Endothelial cell (in vitro differentiated cells): Measurements from ENCODE around the gene MYLK. TPM values are rescaled to one million over a fixed set of nuclear protein-coding genes. Genes with fewer than 3 reads are reported as not detected.
A peak's percentile ranks its signal among the peaks of the same experiment; 100 is the strongest.
"Not testable (repeated sequence)": the region's sequence is repeated elsewhere in the genome, so short reads cannot be mapped to it uniquely, and the experiment has no call there.

Experiments
- DNase-seq: peaks from one replicate; pipeline ENCODE4 v3.0.0; 2021; ENCODE audit warnings: low spot score
- H3K27ac Mint-ChIP-seq: one replicate; pipeline ENCODE4 v1.8.0; 2021; ENCODE audit warnings: mixed read lengths, inconsistent platforms; ENCODE audit not compliant: unreplicated experiment
- H3K27me3 Mint-ChIP-seq: one replicate; pipeline ENCODE4 v1.8.0; 2021; ENCODE audit warnings: mild to moderate bottlenecking, moderate library complexity, mixed read lengths, inconsistent platforms; ENCODE audit not compliant: unreplicated experiment
- H3K36me3 Mint-ChIP-seq: one replicate; pipeline ENCODE4 v1.8.0; 2021; ENCODE audit warnings: mild to moderate bottlenecking, low read depth, mixed read lengths, inconsistent platforms; ENCODE audit not compliant: unreplicated experiment
- H3K4me1 Mint-ChIP-seq: one replicate; pipeline ENCODE4 v1.8.0; 2021; ENCODE audit warnings: mild to moderate bottlenecking, mixed read lengths, inconsistent platforms; ENCODE audit not compliant: unreplicated experiment
- H3K4me3 Mint-ChIP-seq: one replicate; pipeline ENCODE4 v1.8.0; 2021; ENCODE audit warnings: mild to moderate bottlenecking, mixed read lengths, inconsistent platforms; ENCODE audit not compliant: unreplicated experiment
- H3K9me3 Mint-ChIP-seq: one replicate; pipeline ENCODE4 v1.8.0; 2021; ENCODE audit warnings: mixed read lengths, inconsistent platforms; ENCODE audit not compliant: unreplicated experiment
- CTCF ChIP-seq: fragments of 200-600 bp; sonication (generic); IDR thresholded peaks from one replicate; pipeline ENCODE4 v1.5.0; 2021; ENCODE audit warnings: antibody characterized with exemption; ENCODE audit not compliant: unreplicated experiment
- total RNA-seq: library from RNA; stranded (reverse); fragmentation: NEBNext Ultra II Directional; extraction: Animal tissue kit (Norgen Biotek cat#: 25700); gene quantifications from one replicate; pipeline ENCODE4 v1.2.1, GENCODE V29; 2021; ENCODE audit not compliant: unreplicated experiment

Gene MYLK
- total RNA-seq, 1 donor from 2014 or later = 7.8 TPM

DNA sequence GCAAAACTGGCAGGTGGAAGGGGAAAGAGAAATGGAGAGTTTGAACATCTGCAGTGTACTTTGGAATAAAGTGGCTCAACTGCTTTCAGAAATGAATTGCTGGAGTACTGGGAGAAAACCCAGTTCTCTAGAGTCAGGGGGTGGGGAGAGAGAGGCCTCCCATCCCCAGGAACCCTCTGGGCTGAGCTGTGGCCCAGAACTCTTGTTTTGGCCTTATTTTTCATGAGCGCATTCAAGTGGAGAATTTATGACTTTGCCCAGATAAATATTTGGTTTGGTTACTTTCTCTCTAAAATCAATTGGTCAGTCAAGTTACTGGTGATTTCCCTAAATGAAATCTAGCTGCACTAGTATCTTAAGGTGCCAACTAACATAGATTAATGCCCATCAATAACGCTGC, 270.6 kb downstream of the MYLK start:
- Mint-ChIP-seq H3K4me3 (no peak overlapping the region), H3K9me3 (no peaks in the 10 kb centered on the region), H3K4me1 (peaks cover 29% of the 10 kb centered on the region), H3K36me3 (no peaks in the 10 kb centered on the region), H3K27me3 (peaks cover 5% of the 10 kb centered on the region), H3K27ac (peak overlapping the region; percentile 2)
- DNase-seq = no peak
- TF ChIP-seq CTCF = no peak

GRCh38 chr3:123611674-123612073, 272.5 kb downstream of the MYLK start:
- not testable (repeated sequence) for H3K4me3 Mint-ChIP-seq, H3K27me3 Mint-ChIP-seq, DNase-seq, H3K9me3 Mint-ChIP-seq, H3K36me3 Mint-ChIP-seq
- H3K27ac Mint-ChIP-seq = peak overlapping the region; percentile 48
- peaks cover 29% of the 10 kb centered on the region for H3K4me1 Mint-ChIP-seq

- peak overlapping the region; percentile 12 for H3K27ac Mint-ChIP-seq
- TF ChIP-seq CTCF = no peak
- no peaks in the 10 kb centered on the region for H3K9me3 Mint-ChIP-seq
- no peak overlapping the region for H3K4me3 Mint-ChIP-seq
- H3K36me3 Mint-ChIP-seq = peaks cover under 1% of the 10 kb centered on the region
- no peak for DNase-seq
- H3K4me1 Mint-ChIP-seq = peaks cover 34% of the 10 kb centered on the region
- peaks cover 2% of the 10 kb centered on the region for H3K27me3 Mint-ChIP-seq
Observed at GRCh38 chr3:123611082-123611481, 273.1 kb downstream of the MYLK start.

GRCh38 chr3:123610331-123610730, 273.8 kb downstream of the MYLK start:
- DNase-seq = no peak
- TF ChIP-seq CTCF = no peak
- no peaks in the 10 kb centered on the region for H3K9me3 Mint-ChIP-seq
- peaks cover 37% of the 10 kb centered on the region for H3K4me1 Mint-ChIP-seq
- peaks cover 2% of the 10 kb centered on the region for H3K27me3 Mint-ChIP-seq
- peak overlapping the region; percentile 84 for H3K27ac Mint-ChIP-seq
- H3K36me3 Mint-ChIP-seq = peaks cover 3% of the 10 kb centered on the region
- no peak overlapping the region for H3K4me3 Mint-ChIP-seq

GRCh38 chr3:123609063-123609462, 275.1 kb downstream of the MYLK start:
- peaks cover 2% of the 10 kb centered on the region for H3K27me3 Mint-ChIP-seq
- H3K4me3 Mint-ChIP-seq = no peak overlapping the region
- H3K36me3 Mint-ChIP-seq = peaks cover 3% of the 10 kb centered on the region
- no peak for DNase-seq
- H3K27ac Mint-ChIP-seq = no peak overlapping the region
- H3K4me1 Mint-ChIP-seq = peaks cover 35% of the 10 kb centered on the region
- no peaks in the 10 kb centered on the region for H3K9me3 Mint-ChIP-seq
- no peak for TF ChIP-seq CTCF
